ENCODE measurements around the gene SLITRK1. TPM values are rescaled to one million over a fixed set of nuclear protein-coding genes. Genes with fewer than 3 reads are reported as not detected.

SLITRK1 gene
- total RNA-seq, 2 donors from 2014 or later: not detected

- Histone ChIP-seq H3K4me1 (no peaks in the 10 kb centered on the region), H3K27me3 (no peaks in the 10 kb centered on the region), H3K27ac (no peak overlapping the region), H3K4me3 (no peak overlapping the region), H3K36me3 (no peaks in the 10 kb centered on the region), H3K9me3 (no peaks in the 10 kb centered on the region), H3K9ac (ENCODE audit: low read depth in 2 of 2, low read length in 2 of 2) (no peak overlapping the region)
- no peak for DNase-seq
- intact Hi-C loops (cut with DNase I): no loop called here
- TF ChIP-seq CTCF (IDR thresholded peaks at IDR 0.05): no peak
These were observed 24.1 kb upstream of the SLITRK1 start for GRCh38 chr13:83906240-83906820.

GRCh38 chr13:83905641-83906040, 23.4 kb upstream of the SLITRK1 start:
- no peaks in the 10 kb centered on the region for H3K27me3 ChIP-seq
- no peak overlapping the region for H3K27ac ChIP-seq
- H3K9ac ChIP-seq (ENCODE audit: low read depth in 2 of 2, low read length in 2 of 2): no peak overlapping the region
- H3K4me3 ChIP-seq: no peak overlapping the region
- no peaks in the 10 kb centered on the region for H3K9me3 ChIP-seq
- no peak for DNase-seq
- no peak for TF ChIP-seq CTCF (IDR thresholded peaks at IDR 0.05)
- no peaks in the 10 kb centered on the region for H3K36me3 ChIP-seq
- H3K4me1 ChIP-seq: no peaks in the 10 kb centered on the region
- intact Hi-C loops (cut with DNase I): no loop called here

GRCh38 chr13:83895994-83896580, 13.8 kb upstream of the SLITRK1 start:
- H3K4me1 ChIP-seq: no peaks in the 10 kb centered on the region
- H3K4me3 ChIP-seq: no peak overlapping the region
- no peaks in the 10 kb centered on the region for H3K36me3 ChIP-seq
- H3K27me3 ChIP-seq: no peaks in the 10 kb centered on the region
- no peak overlapping the region for H3K27ac ChIP-seq
- no peak for TF ChIP-seq CTCF (IDR thresholded peaks at IDR 0.05)
- H3K9ac ChIP-seq (ENCODE audit: low read depth in 2 of 2, low read length in 2 of 2): no peak overlapping the region
- DNase-seq: no peak
- H3K9me3 ChIP-seq: no peaks in the 10 kb centered on the region
- intact Hi-C loops (cut with DNase I): no loop called here

DNA sequence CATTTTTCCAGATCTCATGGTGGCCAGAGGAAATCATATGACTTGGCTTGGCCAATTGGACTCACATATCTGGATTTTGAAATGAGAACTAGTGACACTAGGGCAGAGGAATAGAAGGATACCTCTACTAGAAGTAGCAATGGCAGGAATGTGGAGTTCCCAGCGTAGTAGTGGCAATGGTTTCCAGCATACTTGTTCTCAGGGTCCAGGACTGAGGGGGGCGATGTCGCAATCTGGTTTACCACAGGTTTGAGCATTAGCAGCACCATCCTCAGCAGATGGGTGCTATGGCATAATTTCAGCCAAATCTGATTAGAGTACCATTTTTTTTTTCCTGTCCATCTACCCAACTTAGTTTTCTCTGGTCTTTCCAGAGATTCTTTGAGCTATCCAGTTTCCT, 8.1 kb upstream of the SLITRK1 start:
- no peak for TF ChIP-seq CTCF (IDR thresholded peaks at IDR 0.05)
- no peak for DNase-seq
- H3K36me3 ChIP-seq: no peaks in the 10 kb centered on the region
- no peaks in the 10 kb centered on the region for H3K9me3 ChIP-seq
- H3K27me3 ChIP-seq: no peaks in the 10 kb centered on the region
- H3K27ac ChIP-seq: no peak overlapping the region
- intact Hi-C loops (cut with DNase I): no loop called here
- no peak overlapping the region for H3K9ac ChIP-seq (ENCODE audit: low read depth in 2 of 2, low read length in 2 of 2)
- H3K4me1 ChIP-seq: no peaks in the 10 kb centered on the region
- H3K4me3 ChIP-seq: no peak overlapping the region

DNA sequence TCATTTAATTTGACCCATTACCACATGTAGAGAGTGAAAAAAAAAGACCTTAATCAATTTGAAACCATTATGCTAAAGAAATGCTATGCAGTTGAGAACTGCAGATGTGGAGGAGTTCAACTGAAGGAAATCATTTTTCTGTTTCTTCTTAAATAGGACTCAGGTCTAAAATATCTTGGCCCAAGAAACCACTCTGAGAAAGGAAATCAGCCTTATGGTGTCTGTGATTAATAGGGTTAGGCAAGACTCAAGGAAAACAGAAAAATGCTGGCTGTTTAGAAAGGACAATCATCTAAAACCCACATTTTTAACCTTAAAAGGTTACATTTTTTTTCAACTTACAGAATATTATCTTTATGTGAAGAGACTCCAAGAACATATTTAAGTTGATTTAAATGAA, 1.9 kb upstream of the SLITRK1 start:
- TF ChIP-seq CTCF (IDR thresholded peaks at IDR 0.05): no peak
- no peak for DNase-seq
- intact Hi-C loops (cut with DNase I): no loop called here
- H3K4me3 ChIP-seq: no peak overlapping the region
- no peaks in the 10 kb centered on the region for H3K36me3 ChIP-seq
- H3K4me1 ChIP-seq: no peaks in the 10 kb centered on the region
- H3K9me3 ChIP-seq: no peaks in the 10 kb centered on the region
- no peak overlapping the region for H3K27ac ChIP-seq
- no peaks in the 10 kb centered on the region for H3K27me3 ChIP-seq
- no peak overlapping the region for H3K9ac ChIP-seq (ENCODE audit: low read depth in 2 of 2, low read length in 2 of 2)
